GM19099 (cell line): ENCODE data around the gene NOVA2.

Experiments used
- POLR2A ChIP-seq: IDR thresholded peaks from 3 replicates; pipeline ENCODE4 v1.6.1; 2011; ENCODE audit warnings: low read depth; ENCODE audit not compliant: insufficient read length; ENCODE audit errors: extremely low read depth

NOVA2 gene

DNA sequence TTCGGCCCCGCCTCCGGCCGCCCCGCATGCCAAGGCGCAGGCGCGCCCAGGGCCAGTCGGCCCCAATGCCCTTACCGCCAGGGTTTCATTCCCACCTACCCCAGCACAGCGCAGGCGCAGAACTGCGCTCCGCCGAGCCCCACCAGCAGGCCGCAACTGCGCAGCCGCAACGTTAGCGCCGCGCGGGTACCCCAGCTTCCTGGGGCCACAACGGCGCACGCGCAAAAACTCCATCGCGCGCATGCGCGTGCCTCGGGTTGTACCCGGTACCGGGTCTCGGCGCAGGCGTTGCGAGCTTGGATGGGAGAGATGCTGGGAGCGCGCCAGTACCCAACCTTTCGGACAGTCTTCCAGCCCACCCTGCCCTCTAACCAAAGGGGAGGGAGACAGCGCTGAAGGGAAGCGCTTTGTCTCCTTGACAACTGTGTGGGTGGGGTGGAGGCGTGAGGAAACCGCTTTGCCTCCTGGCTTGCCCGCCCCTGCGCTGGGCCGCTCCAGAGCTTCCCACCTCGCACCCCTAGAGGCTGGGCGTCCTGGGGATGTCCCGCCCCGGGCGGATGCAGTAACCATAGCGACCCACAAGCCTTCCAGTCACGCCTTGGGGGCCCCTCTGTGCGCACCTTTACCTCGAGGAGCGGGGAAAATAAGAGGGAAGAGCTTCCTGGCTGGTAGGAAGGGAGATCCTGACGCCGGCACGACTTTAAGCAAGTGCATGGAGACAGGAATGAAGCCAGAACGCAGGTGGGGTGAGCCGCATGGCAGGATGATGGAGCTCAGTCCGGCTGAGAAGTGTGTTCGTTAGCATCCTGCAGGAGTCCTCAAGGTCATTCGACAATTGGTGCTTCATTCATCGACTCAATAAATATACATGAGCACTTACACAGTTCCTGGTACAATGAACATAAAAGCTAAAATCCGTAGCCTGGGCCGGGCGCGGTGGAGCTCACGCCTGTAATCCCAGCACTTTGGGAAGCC lies 70.7 kb downstream of the NOVA2 start:
- peak; percentile 90 for TF ChIP-seq POLR2A

DNA sequence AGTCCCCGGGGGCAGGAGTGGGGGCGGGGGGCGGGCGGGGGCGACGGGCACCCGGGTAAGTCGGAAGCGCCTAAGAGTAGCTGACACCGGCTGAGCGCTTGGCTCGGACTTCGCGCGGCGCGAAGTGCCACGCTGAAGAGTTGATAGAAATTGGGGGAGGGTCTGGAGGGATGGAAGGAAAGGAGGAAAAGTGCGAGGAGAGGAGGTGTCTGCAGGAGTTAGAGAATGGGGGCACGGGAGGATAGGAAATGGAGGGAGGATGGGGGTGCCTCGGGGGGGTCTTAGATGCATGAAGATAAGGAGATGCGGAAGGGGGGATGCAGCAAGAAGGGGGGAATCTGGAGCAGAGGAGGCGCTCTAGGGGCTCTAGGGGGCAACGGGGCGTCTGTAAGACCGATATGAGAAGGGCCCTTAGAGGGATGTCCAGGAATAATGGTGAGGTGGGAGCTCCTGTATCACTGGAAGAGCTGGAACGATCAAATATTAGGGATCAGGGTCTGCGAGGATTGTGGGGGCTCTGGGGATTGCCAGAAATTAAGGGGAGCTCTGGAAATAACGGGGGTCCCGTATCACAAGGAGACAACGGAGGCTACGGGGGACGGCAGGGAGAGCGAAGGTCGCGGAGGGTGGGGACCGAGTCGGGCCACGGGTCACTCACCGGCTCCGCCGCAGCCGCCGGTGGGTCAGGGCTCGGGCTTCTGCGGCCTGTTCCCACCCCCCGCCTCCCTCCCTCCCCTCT lies 71.6 kb downstream of the NOVA2 start, which contains the start of gene MYPOP:
Gene MYPOP (minus strand): TSS at position 702 of the 739 bp plus-strand sequence. CDS start 840 bp downstream, outside the sequence.
- no peak for TF ChIP-seq POLR2A

DNA sequence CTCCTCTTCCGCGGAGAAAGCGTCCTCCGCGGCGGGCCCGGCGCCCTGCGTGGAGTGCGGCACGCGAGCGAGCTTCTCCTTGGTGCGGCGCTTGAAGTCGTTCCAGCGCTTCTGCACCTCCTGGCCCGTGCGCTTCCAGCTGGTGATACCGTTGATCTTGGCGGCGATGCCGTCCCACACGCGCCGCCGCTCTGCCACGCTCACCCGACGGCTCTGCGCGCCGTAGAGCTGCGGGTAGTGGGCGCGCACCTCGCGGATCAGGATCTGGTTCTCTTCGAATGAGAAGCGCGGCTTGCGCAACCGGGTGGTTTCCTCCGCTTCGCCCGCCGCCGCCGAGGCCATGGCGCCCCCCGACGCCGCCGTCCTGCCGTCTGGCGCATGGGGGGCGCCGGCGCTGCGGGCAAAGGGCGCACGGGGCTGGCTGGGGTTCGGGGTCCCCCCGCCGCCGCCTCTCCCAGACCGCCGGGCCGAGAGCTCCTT lies 72.2 kb downstream of the NOVA2 start:
- no peak for TF ChIP-seq POLR2A

DNA sequence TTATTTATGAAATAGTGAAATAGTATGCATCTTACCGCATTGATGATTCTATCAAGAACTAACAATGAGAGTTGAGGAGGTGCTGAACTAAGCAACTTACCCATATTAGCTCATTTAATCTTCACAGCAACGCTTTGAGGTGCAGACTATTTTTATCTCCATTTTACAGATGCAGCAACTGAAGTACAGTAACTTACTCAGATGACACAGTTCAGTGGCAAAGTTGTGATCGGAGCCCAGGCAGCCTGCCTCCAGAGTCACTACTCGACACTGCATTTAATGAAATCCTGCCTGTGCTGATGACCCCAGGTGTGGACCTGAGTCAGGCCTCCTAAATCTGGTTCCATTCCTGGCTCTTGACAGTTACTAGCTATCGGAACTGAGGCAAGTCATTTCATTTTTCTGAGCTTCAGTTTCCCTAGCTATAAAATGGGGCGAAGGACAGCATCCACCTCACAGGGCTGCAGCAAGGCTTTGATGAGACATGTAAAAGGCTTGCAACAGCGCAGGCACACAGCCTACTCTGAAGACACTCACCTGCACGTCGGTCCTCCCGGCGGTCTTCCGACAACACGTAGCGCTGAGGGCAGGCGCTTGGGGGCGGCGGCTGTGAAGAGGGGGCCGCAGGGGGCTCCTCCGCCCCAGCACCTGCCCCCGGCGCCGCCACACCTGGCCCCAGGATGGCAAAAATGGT lies 72.8 kb downstream of the NOVA2 start:
- TF ChIP-seq POLR2A: no peak

DNA sequence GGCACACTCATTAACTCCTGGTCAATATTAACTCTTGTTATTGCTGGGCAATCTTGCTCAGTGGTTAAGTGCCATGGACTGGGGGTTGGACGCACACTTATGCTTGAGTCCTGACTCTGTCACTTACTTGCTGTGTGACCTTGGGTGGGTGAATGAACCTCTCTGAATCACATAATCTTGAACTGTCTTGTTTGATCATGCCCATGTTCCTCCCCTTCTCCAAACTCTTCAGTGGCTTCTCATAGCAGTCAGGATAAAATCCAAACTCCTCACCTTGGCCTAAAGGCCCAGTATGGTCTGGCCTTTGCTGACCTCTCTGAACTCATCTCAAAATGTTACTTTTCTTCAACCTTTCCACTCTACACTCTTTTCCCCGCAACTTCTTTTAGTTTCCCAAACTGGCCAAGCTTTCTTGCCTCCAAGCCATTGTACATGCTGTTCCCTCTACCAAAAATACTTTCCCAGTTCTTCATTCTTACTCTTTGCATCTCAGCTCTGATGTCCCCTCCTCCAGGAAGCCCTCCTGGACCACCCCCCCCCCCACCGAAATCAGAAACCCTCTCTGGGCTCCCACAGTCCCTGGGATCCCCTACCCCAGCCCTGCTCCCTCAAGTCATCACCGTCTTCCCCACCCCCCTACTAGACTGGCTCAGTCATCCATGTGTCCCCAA lies 73.6 kb downstream of the NOVA2 start:
- no peak for TF ChIP-seq POLR2A

DNA sequence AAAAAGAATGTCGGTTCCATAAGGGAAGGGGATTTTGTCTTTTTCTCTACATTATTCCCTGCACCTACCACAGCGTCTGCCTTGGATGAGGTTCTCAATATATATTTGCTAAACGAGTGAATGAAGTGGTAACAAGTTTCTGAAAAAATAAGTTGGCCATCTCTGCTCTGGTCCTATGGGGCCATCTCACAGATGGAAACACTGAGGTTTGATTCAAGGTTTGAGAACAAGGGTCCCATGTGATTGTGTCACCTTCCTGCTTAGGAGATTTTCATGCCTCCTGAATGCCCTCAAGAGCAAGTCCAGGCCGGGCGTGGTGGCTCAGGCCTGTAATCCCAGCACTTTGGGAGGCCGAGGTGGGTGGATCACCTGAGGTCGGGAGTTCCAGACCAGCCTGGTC lies 74.4 kb downstream of the NOVA2 start:
- no peak for TF ChIP-seq POLR2A

DNA sequence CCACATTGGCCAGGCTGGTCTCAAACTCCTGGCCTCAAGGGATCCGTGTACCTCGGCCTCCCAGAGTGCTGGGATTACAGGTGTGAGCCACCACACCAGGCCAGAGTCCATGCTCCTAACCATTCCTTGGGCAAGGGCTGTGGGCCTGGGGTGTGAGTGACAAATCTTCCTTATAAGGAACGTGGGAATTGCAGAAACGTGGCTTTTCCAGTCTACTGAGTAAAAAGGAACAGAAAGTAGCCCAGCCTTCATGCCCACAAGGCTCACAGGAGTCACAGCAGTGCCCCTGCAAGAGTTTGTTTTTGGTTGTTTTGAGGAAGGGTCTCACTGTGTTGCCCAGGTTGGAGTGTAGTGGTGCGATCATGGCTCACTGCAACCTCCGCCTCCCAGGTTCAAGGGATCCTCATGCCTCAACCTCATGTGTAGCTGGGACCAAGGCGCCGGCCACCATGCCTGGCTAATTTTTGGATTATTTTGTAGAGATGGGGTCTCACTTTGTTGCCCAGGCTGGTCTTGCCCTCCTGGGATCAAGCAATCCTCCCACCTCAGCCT lies 76.3 kb downstream of the NOVA2 start:
- TF ChIP-seq POLR2A: no peak

DNA sequence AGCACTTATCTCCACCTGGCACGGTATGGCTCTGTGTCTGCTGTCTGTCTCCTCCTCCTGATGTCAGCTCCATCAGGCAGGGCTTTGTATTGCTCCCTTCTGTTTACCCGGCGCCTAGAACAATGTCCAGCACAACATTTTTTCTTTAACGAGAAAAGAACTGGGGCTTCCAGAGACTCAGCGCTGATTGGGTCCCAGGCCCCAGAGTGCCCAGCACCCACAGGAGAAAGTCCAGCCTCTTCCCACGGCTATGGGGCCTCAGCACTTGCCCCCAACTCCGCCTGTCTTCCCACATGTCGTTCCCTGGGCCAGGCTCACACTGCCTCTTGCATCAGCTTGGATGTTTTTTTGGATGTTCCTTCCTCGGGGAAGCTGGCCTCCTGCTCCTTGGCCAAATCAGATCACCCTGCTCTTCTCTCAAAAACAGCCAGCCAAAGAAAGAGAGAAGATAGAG lies 78.1 kb downstream of the NOVA2 start:
- no peak for TF ChIP-seq POLR2A

DNA sequence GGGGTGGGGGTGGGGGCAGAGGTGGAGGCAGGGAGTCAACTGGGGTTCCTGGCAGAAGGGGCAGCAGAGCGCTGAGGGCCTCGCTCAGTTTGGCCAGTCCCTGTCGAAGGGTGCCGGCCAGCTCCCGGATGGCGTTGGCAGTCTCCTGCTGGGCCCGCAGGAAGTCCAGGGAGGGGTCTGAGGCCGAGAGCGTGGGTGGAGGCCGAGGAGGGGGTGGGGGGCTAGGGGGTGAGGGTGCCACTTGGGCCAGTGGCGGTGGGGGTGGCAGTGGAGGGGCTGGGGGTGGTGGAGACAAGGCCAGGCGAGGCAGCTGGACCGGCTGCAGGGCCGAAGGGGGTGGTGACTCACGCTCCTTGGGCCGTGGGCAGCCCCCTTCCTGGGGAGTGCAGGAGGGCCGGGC lies 82.8 kb downstream of the NOVA2 start:
- no peak for TF ChIP-seq POLR2A

DNA sequence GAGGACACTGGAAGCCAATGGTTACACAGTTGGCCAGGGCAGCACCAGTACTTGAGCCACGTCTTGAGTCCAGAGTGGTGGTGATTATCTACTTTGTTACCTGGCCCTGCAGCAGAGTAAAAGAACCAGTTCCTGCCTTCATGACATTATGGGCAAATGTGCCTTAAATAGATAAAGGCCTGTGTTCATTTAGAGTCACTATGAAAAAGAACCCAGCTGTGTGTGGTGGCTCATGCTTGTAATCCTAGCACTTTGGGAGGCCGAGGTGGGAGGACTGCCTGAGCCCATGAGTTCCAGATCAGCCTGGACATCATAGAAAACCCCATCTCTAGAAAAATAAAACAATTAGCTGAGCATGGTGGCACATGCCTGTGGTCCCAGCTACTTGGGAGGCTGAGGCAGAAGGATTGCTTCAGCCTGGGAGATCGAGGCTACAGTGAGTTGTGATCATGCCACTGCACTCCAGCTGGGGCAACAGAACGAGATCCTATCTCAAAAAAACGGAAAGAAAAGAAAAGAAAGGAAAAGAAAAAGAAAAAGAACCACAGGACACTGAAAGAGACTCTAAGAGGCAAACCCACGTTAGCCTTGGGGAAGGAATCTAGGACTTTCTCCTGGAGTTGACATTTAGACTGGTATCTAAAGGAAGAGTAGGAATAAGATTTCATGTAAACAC lies 84.3 kb downstream of the NOVA2 start:
- no peak for TF ChIP-seq POLR2A

DNA sequence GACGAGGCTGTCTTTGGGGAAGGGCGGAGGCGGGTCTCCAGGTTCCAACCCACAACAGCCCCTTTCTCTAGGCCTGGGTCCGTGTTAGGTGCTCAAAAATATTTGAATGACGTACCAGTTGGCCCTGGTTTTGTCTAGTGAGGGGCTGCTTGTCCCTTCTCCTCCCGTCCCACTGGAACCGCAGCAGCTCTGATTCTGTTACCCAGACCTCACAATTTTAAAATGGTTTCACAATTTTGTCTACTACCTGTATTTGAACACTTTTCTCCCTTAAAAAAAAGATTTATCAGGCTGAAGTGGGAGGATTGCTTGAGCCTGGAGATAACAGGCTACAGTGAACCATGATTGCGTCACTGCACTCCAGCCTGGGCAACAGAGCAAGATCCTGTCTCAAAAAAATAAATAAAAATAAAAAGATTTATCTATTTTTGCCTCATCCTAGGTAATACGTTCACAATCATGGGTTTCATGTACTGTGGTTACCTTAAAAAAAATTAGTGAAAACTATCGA lies 86.4 kb downstream of the NOVA2 start:
- TF ChIP-seq POLR2A: no peak

DNA sequence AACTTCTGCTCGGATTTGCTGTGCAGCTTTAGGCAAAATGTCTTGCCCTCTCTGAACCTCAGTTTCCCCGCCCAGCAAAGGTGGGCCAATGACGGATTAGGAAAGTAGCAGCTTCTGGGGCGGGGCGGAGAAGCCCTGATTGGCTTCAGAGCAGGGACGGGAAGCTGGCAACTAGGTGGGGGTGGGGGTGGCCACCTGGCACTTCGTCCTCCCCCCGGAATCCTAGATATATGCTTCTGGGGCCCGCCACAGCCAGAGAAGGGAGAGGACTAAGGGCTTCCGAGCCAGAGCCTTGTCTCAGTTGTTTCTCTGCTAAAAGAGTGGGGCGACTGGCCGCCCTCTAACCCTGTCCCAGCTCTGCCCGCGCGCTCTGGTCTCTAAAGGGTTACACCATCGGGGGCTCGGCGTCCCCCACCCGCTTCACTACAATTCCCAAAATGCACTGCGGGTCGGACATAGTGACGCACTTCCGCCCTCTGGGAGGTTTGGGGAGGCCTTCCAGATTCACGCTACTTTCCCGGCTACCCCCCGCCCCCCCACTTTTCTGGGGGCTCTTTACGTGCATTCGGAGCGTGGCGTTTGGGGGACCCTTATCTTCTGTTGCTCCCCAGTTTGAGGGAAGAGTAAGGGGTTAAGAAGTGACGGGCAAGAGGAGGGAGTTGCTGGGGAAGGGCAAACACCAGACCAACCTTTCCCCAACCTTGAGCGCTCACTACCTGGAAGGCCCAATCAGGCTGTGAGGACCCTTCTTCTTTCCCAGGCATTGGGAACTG lies 87.1 kb downstream of the NOVA2 start:
- TF ChIP-seq POLR2A: peak; percentile 64

DNA sequence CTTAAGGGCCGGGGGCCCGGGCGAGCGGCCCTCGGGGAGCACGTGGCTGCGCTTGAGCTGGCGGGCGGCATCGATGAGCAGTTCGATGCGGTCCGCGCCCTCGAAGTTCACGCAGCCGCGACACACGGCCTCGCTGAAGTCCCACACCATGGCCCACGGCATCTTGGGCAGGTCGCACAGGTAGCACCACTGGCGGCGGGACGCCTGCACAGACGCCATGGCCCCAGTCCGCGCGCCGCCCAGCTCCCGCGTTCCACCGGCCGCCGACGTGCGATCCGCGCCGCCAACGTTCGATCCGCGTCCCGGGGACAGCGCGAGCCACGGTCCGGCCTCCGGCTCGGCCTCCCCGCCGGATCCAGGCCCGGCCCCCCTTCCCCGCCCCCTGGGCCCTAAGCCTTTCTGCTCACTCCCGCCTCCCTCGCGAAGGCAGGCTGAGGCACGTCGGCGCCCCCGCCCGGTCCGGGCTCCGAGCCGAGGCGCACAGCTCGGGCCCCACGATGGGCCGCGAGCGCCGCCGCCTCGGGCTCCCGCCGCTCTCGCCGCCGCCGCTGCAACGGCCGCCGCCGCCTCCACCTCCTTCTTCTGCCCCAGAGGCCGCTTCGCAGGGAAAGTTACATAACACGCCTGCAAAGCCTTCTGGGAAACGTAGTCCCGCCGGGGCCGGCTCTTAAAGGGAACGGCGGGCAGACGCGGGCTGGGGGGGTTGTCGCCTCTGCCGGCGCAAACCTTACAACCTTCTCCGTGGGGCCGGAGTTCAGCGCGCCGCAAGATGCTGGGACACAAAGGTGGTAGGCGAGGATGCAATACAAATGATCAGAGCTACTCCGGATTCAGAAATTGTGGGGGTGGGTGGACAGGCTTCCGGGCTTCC lies 87.9 kb downstream of the NOVA2 start, which contains the start of gene IRF2BP1:
Gene IRF2BP1 (minus strand): TSS at position 586 of the 871 bp plus-strand sequence. CDS start 367 bp downstream, at position 219.
- peak; percentile 60 for TF ChIP-seq POLR2A
